BE2C (cell line): Measurements from ENCODE around the gene RARG.

Experiments used
- DNase-seq: peaks from one replicate; pipeline ENCODE4 v3.0.0-alpha.2; 2020
- H3K27me3 ChIP-seq: fragments of 250-450 bp; sonication (Bioruptor Pico); 2 replicates; pipeline ENCODE4 v1.5.1; 2020; ENCODE audit warnings: mild to moderate bottlenecking
- H3K36me3 ChIP-seq: fragments of 250-450 bp; sonication (Bioruptor Pico); 2 replicates; pipeline ENCODE4 v1.5.1; 2020; ENCODE audit warnings: mild to moderate bottlenecking
- H3K4me1 ChIP-seq: fragments of 250-450 bp; sonication (Bioruptor Pico); 2 replicates; pipeline ENCODE4 v1.5.1; 2020
- H3K4me3 ChIP-seq: 2 replicates; pipeline ENCODE4 v1.5.1; 2011; ENCODE audit warnings: low read depth, low read length
- H3K9me3 ChIP-seq: fragments of 250-450 bp; sonication (Bioruptor Pico); 2 replicates; pipeline ENCODE4 v1.5.1; 2020
- TF ChIP-seq, protein P1 (sequence below): IDR thresholded peaks from 2 replicates; pipeline ENCODE4 v1.5.1; 2012; ENCODE audit warnings: mild to moderate bottlenecking, low read depth, low read length

Gene RARG

GRCh38 chr12:53214687-53215455, 17.1 kb downstream of the RARG start:
- TF ChIP-seq, protein P1, sequence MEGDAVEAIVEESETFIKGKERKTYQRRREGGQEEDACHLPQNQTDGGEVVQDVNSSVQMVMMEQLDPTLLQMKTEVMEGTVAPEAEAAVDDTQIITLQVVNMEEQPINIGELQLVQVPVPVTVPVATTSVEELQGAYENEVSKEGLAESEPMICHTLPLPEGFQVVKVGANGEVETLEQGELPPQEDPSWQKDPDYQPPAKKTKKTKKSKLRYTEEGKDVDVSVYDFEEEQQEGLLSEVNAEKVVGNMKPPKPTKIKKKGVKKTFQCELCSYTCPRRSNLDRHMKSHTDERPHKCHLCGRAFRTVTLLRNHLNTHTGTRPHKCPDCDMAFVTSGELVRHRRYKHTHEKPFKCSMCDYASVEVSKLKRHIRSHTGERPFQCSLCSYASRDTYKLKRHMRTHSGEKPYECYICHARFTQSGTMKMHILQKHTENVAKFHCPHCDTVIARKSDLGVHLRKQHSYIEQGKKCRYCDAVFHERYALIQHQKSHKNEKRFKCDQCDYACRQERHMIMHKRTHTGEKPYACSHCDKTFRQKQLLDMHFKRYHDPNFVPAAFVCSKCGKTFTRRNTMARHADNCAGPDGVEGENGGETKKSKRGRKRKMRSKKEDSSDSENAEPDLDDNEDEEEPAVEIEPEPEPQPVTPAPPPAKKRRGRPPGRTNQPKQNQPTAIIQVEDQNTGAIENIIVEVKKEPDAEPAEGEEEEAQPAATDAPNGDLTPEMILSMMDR, result no peak
- Histone ChIP-seq H3K9me3 (no peaks in the 10 kb centered on the region), H3K4me3 (no peak overlapping the region), H3K4me1 (peaks cover 4% of the 10 kb centered on the region; the same call in 1 of the 2 replicates), H3K27me3 (no peaks in the 10 kb centered on the region), H3K36me3 (0 out of 2 replicates have a peak, but pooled peaks cover 2% of the 10 kb centered on the region)
- DNase-seq, result no peak

DNA sequence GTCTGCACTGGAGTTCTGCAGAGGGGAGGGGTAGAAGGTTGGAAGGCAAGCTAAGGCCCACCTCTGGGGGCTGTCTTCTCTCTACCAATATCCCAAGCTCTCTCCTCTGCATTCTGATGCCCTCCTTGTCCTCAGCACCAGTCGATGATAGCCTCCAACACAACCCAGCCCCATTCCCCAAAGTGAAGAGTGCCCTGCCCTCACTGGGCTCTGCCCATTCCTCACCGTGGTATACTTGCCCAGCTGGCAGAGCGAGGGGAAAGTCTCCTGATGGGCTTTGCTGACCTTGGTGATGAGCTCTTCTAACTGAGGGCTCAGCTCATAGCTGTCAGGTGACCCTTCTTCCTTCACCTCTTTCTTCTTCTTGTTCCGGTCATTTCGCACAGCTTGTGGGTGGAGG, 17.8 kb downstream of the RARG start:
- H3K36me3 ChIP-seq, result 0 out of 2 replicates have a peak, but pooled peaks cover 2% of the 10 kb centered on the region
- TF ChIP-seq, protein P1, result no peak

DNA sequence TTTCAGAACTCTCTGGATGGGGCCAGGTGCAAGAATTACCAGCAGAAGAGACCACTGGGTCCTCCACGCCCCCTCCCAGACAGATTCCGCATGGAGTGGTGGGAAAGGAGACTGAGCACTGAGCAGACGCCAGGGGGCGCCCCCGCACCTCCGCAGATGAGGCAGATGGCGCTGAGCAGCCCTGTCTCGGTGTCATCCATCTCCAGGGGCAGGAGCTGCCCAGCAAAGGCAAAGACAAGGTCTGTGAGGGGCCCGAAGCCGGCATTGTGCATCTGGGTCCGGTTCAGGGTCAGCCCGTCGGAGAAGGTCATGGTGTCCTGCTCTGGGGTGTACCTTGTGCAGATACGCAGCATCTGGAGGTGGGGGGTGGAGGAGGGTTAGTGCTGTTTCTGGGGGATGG, 18.7 kb downstream of the RARG start:
- TF ChIP-seq, protein P1, result peak; percentile 97
- Histone ChIP-seq H3K36me3 (0 out of 2 replicates have a peak, but pooled peaks cover 2% of the 10 kb centered on the region), H3K9me3 (no peaks in the 10 kb centered on the region), H3K4me1 (peaks cover 4% of the 10 kb centered on the region; the same call in 1 of the 2 replicates), H3K27me3 (no peaks in the 10 kb centered on the region), H3K4me3 (no peak overlapping the region)
- peak; percentile 94 for DNase-seq

More for the DNA sequence above, 17.8 kb downstream of the RARG start:
- Histone ChIP-seq H3K9me3 (no peaks in the 10 kb centered on the region), H3K27me3 (no peaks in the 10 kb centered on the region), H3K4me3 (no peak overlapping the region), H3K4me1 (peaks cover 4% of the 10 kb centered on the region; the same call in 1 of the 2 replicates)
- DNase-seq, result no peak

DNA sequence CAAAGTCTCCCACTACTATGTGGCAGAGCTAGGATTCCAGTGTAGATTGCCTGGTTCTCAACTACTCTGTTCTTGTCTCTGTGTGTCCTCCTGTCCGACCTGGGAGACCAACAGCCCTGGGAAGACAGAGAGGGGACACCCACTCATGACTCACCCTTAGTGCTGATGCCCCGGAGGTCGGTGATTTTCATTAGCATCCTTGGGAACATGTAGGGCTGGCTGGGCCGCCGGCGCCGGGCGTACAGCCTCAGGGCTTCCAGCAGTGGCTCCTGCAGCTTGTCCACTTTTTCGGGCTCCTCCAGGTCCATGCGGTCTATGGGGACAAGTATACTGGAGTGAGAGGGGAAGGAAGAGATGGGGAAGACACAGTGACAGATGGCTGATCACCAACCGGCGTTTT, 19.1 kb downstream of the RARG start:
- Histone ChIP-seq H3K9me3 (no peaks in the 10 kb centered on the region), H3K27me3 (no peaks in the 10 kb centered on the region), H3K36me3 (0 out of 2 replicates have a peak, but pooled peaks cover 2% of the 10 kb centered on the region), H3K4me3 (no peak overlapping the region), H3K4me1 (peaks cover 4% of the 10 kb centered on the region; the same call in 1 of the 2 replicates)
- TF ChIP-seq, protein P1, result no peak
- no peak for DNase-seq

- H3K4me1 ChIP-seq, result peaks cover 4% of the 10 kb centered on the region; the same call in 1 of the 2 replicates
- no peak overlapping the region for H3K4me3 ChIP-seq
- peak; percentile 56 for DNase-seq
- TF ChIP-seq, protein P1, result peak; percentile 71
- H3K36me3 ChIP-seq, result 0 out of 2 replicates have a peak, but pooled peaks cover 2% of the 10 kb centered on the region
- H3K9me3 ChIP-seq, result no peaks in the 10 kb centered on the region
- H3K27me3 ChIP-seq, result no peaks in the 10 kb centered on the region
Measured at GRCh38 chr12:53211476-53212381, 20.3 kb downstream of the RARG start.
